Caco-2 (cell line): Measurements from ENCODE around the gene MAPK11. TPM values are rescaled to one million over a fixed set of nuclear protein-coding genes. Genes with fewer than 3 reads are reported as not detected.

Source experiments
- BruUV-seq: library from RNA; stranded (reverse); fragments of 400-500 nt; replicated peaks from 2 replicates; lab custom pipeline; 2021; lab: Mats Ljungman, UMichigan
- CTCF ChIA-PET: fragments of 300-600 bp; sonication (Branson Sonifier 250); formaldehyde crosslinking; loops from one replicate; lab custom pipeline; 2022; ENCODE audit warnings: antibody characterized with exemption; lab: Charles Lee
- POLR2A ChIA-PET: fragments of 300-600 bp; sonication (Branson Sonifier 250); formaldehyde crosslinking; loops from one replicate; lab custom pipeline; 2022; ENCODE audit warnings: antibody characterized with exemption; lab: Charles Lee
- DNase-seq, 2 experiments: peaks; one replicate each; pipeline versions ENCODE4 v3.0.0 to v3.0.0-alpha.2; 2020 to 2022
- H3K27me3 ChIP-seq: replicated peaks from 2 replicates; pipeline ENCODE4 v1.6.0; 2011; ENCODE audit warnings: low read length; ENCODE audit not compliant: control insufficient read depth, insufficient read depth
- H3K36me3 ChIP-seq: 2 replicates; pipeline ENCODE4 v1.5.1; 2011; ENCODE audit warnings: low read length; ENCODE audit not compliant: control insufficient read depth, insufficient read depth
- H3K4me1 ChIP-seq: fragments of 250-450 bp; sonication (Bioruptor Pico); 2 replicates; pipeline ENCODE4 v1.5.1; 2020; ENCODE audit warnings: mild to moderate bottlenecking
- H3K4me3 ChIP-seq: 2 replicates; pipeline ENCODE4 v1.5.1; 2011; ENCODE audit warnings: low read depth, mild to moderate bottlenecking, control low read depth, low read length
- H3K9me3 ChIP-seq: fragments of 250-450 bp; sonication (Bioruptor Pico); 2 replicates; pipeline ENCODE4 v1.5.1; 2020; ENCODE audit warnings: mild to moderate bottlenecking, moderate library complexity
- H3K27ac Mint-ChIP-seq: one replicate; pipeline ENCODE4 v1.8.0; 2022; ENCODE audit warnings: mixed read lengths; ENCODE audit not compliant: unreplicated experiment
- H3K27me3 Mint-ChIP-seq: one replicate; pipeline ENCODE4 v1.8.0; 2022; ENCODE audit warnings: mixed read lengths; ENCODE audit not compliant: insufficient read depth, unreplicated experiment
- H3K36me3 Mint-ChIP-seq: one replicate; pipeline ENCODE4 v1.8.0; 2022; ENCODE audit warnings: mild to moderate bottlenecking, mixed read lengths; ENCODE audit not compliant: insufficient read depth, unreplicated experiment
- H3K4me1 Mint-ChIP-seq: one replicate; pipeline ENCODE4 v1.8.0; 2022; ENCODE audit warnings: low read depth, mixed read lengths; ENCODE audit not compliant: unreplicated experiment
- H3K4me3 Mint-ChIP-seq: one replicate; pipeline ENCODE4 v1.8.0; 2022; ENCODE audit warnings: mild to moderate bottlenecking, moderate library complexity, mixed read lengths; ENCODE audit not compliant: unreplicated experiment
- H3K9me3 Mint-ChIP-seq: one replicate; pipeline ENCODE4 v1.8.0; 2022; ENCODE audit warnings: mixed read lengths; ENCODE audit not compliant: unreplicated experiment
- CTCF ChIP-seq, 2 experiments: fragments of 200-600 bp in 1 of 2; IDR thresholded peaks; 1 replicate in 1 of 2; 2 replicates in 1 of 2; pipeline versions ENCODE4 v1.5.1 to v1.8.0; 2011 to 2022; ENCODE audit warnings: antibody characterized with exemption in 1 of 2, control low read depth in 1 of 2, inconsistent platforms in 1 of 2, low read depth in 1 of 2, low read length in 1 of 2, mild to moderate bottlenecking in 1 of 2, moderate library complexity in 1 of 2; ENCODE audit not compliant: insufficient read depth in 1 of 2, severe bottlenecking in 1 of 2, unreplicated experiment in 1 of 2
- intact Hi-C: fragments of 100-400 bp; cut with micrococcal nuclease; formaldehyde crosslinking; loops from one replicate; pipeline ENCODE4 v1.10.0; 2022; ENCODE audit not compliant: unreplicated experiment
- total RNA-seq: library from RNA; stranded (reverse); gene quantifications from 2 replicates; pipeline ENCODE4 v1.2.3, GENCODE V29; 2022

MAPK11 gene
- total RNA-seq, 1 experiment from 2014 or later, result 1.3 TPM

- H3K4me3 Mint-ChIP-seq, result peak within 1 kb of the TSS; percentile 71
- H3K27me3 Mint-ChIP-seq, result no peaks in the 10 kb centered on the region
- H3K4me1 ChIP-seq, result peaks cover 39% of the 10 kb centered on the region
- no peak for TF ChIP-seq CTCF (IDR thresholded peaks at IDR 0.05; ENCODE audit: insufficient read depth in 1 of 2, low read depth in 1 of 2, low read length in 1 of 2, severe bottlenecking in 1 of 2, unreplicated experiment in 1 of 2)
- no peaks in the 10 kb centered on the region for H3K9me3 ChIP-seq
- peaks cover 6% of the 10 kb centered on the region for H3K36me3 Mint-ChIP-seq
- POLR2A ChIA-PET, result interaction anchor here (0.5 to 2.6 kb wide), 2 partner anchors 13 to 219 kb away, joined by 3 to 25 read pairs; no protein-coding TSS in a partner anchor
- intact Hi-C loops, result no loop called here
- H3K27me3 ChIP-seq, result no peaks in the 10 kb centered on the region
- H3K4me1 Mint-ChIP-seq, result peaks cover 13% of the 10 kb centered on the region
- peak; percentile 73 to 78 for DNase-seq
- no peaks in the 10 kb centered on the region for H3K9me3 Mint-ChIP-seq
- H3K4me3 ChIP-seq, result peak within 1 kb of the TSS; percentile 49
- no peak within 1 kb of the TSS for H3K27ac Mint-ChIP-seq
- peaks cover 2% of the 10 kb centered on the region for H3K36me3 ChIP-seq
- BruUV-seq, result no TSS peak
- CTCF ChIA-PET, result interaction anchor here (0.6 to 1.5 kb wide), 5 partner anchors 13 to 313 kb away, joined by 3 to 5 read pairs (median 4); no protein-coding TSS in a partner anchor
Measured at GRCh38 chr22:50306753-50307749, 36.9 kb upstream of the MAPK11 start, which contains the start of gene PLXNB2. TSS of gene PLXNB2 (minus strand) at chr22:50307646. CDS start at chr22:50290584, 17,062 bp downstream.

- Mint-ChIP-seq H3K4me3 (peak overlapping the region; percentile 71), H3K36me3 (peaks cover 6% of the 10 kb centered on the region), H3K4me1 (peaks cover 13% of the 10 kb centered on the region), H3K27me3 (no peaks in the 10 kb centered on the region), H3K9me3 (no peaks in the 10 kb centered on the region), H3K27ac (peak overlapping the region; percentile 53)
- DNase-seq, result no peak
- intact Hi-C loops, result no loop called here
- no peaks in the 10 kb centered on the region for H3K27me3 ChIP-seq
- CTCF ChIA-PET, result interaction anchor here (0.6 to 1.5 kb wide), 4 partner anchors 12 to 396 kb away, joined by 3 to 6 read pairs (median 4); no protein-coding TSS in a partner anchor
- peaks cover 2% of the 10 kb centered on the region for H3K36me3 ChIP-seq
- BruUV-seq, result no TSS peak
- POLR2A ChIA-PET, result interaction anchor here (2.6 kb wide), 1 partner anchor 12 kb away, joined by 25 read pairs; no protein-coding TSS in a partner anchor
- peaks cover 39% of the 10 kb centered on the region for H3K4me1 ChIP-seq
- H3K9me3 ChIP-seq, result no peaks in the 10 kb centered on the region
- peak overlapping the region; percentile 49 for H3K4me3 ChIP-seq
- TF ChIP-seq CTCF (IDR thresholded peaks at IDR 0.05; ENCODE audit: insufficient read depth in 1 of 2, low read depth in 1 of 2, low read length in 1 of 2, severe bottlenecking in 1 of 2, unreplicated experiment in 1 of 2), result no peak
Measured at GRCh38 chr22:50305923-50306566, 35.9 kb upstream of the MAPK11 start.
